H1 (cell line): ENCODE results near the gene PIGL.

ENCODE experiments used
- BRCA1 ChIP-seq: IDR thresholded peaks from 2 replicates; pipeline ENCODE4 v1.6.1; 2012; ENCODE audit warnings: low read depth, low read length, improper control_type of control experiment
- CEBPB ChIP-seq: IDR thresholded peaks from 2 replicates; pipeline ENCODE4 v1.6.1; 2012; ENCODE audit warnings: low read depth, low read length
- CHD7 ChIP-seq: fragments of 300-600 bp; sonication (generic); IDR thresholded peaks from 2 replicates; pipeline ENCODE4 v1.7.1; 2012; ENCODE audit warnings: low read length, moderate library complexity, mild to moderate bottlenecking, inconsistent platforms; ENCODE audit not compliant: insufficient replicate concordance
- CTCF ChIP-seq, 3 experiments: IDR thresholded peaks; 1 replicate in 2 of 3; 2 replicates in 1 of 3; pipeline versions ENCODE4 v1.5.1 to v1.6.1; 2011; ENCODE audit warnings: low read length in 3 of 3, mild to moderate bottlenecking in 3 of 3, inconsistent platforms in 2 of 3, low read depth in 1 of 3, moderate library complexity in 1 of 3; ENCODE audit not compliant: insufficient read depth in 1 of 3; ENCODE audit errors: control extremely low read depth in 1 of 3
- HDAC2 ChIP-seq, 2 experiments: fragments of 300-600 bp in 1 of 2; sonication (generic) in 1 of 2; IDR thresholded peaks; 2 replicates each; pipeline ENCODE4 v1.6.1; 2011 to 2012; ENCODE audit warnings: low read depth in 2 of 2, low read length in 2 of 2, mild to moderate bottlenecking in 2 of 2, moderate library complexity in 2 of 2, borderline replicate concordance in 1 of 2, inconsistent platforms in 1 of 2
- NRF1 ChIP-seq: IDR thresholded peaks from 2 replicates; pipeline ENCODE4 v1.6.1; 2011; ENCODE audit warnings: mild to moderate bottlenecking, low read depth, low read length, improper control_type of control experiment
- POLR2AphosphoS5 ChIP-seq: IDR thresholded peaks from 2 replicates; pipeline ENCODE4 v1.6.1; 2011; ENCODE audit warnings: low read depth, low read length
- SUZ12 ChIP-seq: fragments of 200-600 bp; sonication (generic); IDR thresholded peaks from 2 replicates; pipeline ENCODE4 v1.6.1; 2012; ENCODE audit warnings: mild to moderate bottlenecking, inconsistent platforms, low read length, moderate library complexity, mixed read lengths

DNA sequence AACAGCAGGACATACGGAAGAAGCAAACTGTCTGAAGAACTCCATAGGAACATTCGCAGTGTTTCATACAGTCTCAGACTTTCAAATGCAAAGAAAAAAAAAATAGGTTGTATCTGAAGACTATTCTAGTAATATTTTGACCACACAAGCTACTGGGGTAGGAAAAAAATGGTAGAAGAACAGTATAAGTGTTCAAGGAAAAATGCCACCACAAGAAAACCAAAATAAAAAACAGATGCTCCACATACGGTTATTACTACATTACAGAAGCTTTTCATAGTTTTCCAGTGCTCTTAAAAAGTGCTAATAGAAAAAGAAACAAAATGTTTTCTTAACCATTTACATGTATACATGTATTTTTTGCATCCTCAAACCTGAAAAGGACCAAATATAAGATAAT is 5.4 kb upstream of the PIGL start:
- TF ChIP-seq CHD7 = no peak
- TF ChIP-seq BRCA1 = no peak
- no peak for TF ChIP-seq CTCF (IDR thresholded peaks at IDR 0.05; ENCODE audit: control extremely low read depth in 1 of 3, insufficient read depth in 1 of 3, low read depth in 1 of 3, low read length in 3 of 3)
- TF ChIP-seq POLR2AphosphoS5 = no peak
- no peak for TF ChIP-seq SUZ12
- no peak for TF ChIP-seq NRF1
- no peak for TF ChIP-seq CEBPB
- TF ChIP-seq HDAC2 (IDR thresholded peaks at IDR 0.05; ENCODE audit: borderline replicate concordance in 1 of 2, low read depth in 2 of 2, low read length in 2 of 2) = no peak
